GM10847 (cell line): ENCODE data around the gene PFN3.

Experiments used
- POLR2A ChIP-seq: IDR thresholded peaks from 2 replicates; pipeline ENCODE4 v1.6.1; 2011; ENCODE audit not compliant: insufficient read length; ENCODE audit errors: extremely low read depth

PFN3 gene

GRCh38 chr5:177440990-177441780 is 40.7 kb upstream of the PFN3 start:
- no peak for TF ChIP-seq POLR2A

GRCh38 chr5:177440211-177440989 is 39.9 kb upstream of the PFN3 start:
- TF ChIP-seq POLR2A = no peak

- no peak for TF ChIP-seq POLR2A
Measured at GRCh38 chr5:177439518-177440053, 39.1 kb upstream of the PFN3 start.

GRCh38 chr5:177438468-177438867 is 38.0 kb upstream of the PFN3 start:
- TF ChIP-seq POLR2A = no peak

- no peak for TF ChIP-seq POLR2A
Measured at GRCh38 chr5:177437623-177438022, 37.2 kb upstream of the PFN3 start.

GRCh38 chr5:177435847-177436536 is 35.5 kb upstream of the PFN3 start:
- TF ChIP-seq POLR2A = no peak

GRCh38 chr5:177434942-177435738 is 34.7 kb upstream of the PFN3 start:
- TF ChIP-seq POLR2A = no peak

- no peak for TF ChIP-seq POLR2A
Measured at GRCh38 chr5:177434437-177434836, 34.0 kb upstream of the PFN3 start.

- TF ChIP-seq POLR2A = no peak
Measured at GRCh38 chr5:177433658-177434217, 33.3 kb upstream of the PFN3 start.

- no peak for TF ChIP-seq POLR2A
Measured at GRCh38 chr5:177432839-177433657, 32.6 kb upstream of the PFN3 start.

GRCh38 chr5:177432143-177432838 is 31.8 kb upstream of the PFN3 start:
- TF ChIP-seq POLR2A = no peak

- no peak for TF ChIP-seq POLR2A
Measured at GRCh38 chr5:177431317-177432142, 31.1 kb upstream of the PFN3 start.
